Caco-2 (cell line): ENCODE data around the gene USP32. TPM values are rescaled to one million over a fixed set of nuclear protein-coding genes. Genes with fewer than 3 reads are reported as not detected.
"Not testable (repeated sequence)": the region's sequence is repeated elsewhere in the genome, so short reads cannot be mapped to it uniquely, and the experiment has no call there.

ENCODE experiments used
- BruUV-seq: library from RNA; stranded (reverse); fragments of 400-500 nt; replicated peaks from 2 replicates; lab custom pipeline; 2021; lab: Mats Ljungman, UMichigan
- CTCF ChIA-PET: fragments of 300-600 bp; sonication (Branson Sonifier 250); formaldehyde crosslinking; loops from one replicate; lab custom pipeline; 2022; ENCODE audit warnings: antibody characterized with exemption; lab: Charles Lee
- POLR2A ChIA-PET: fragments of 300-600 bp; sonication (Branson Sonifier 250); formaldehyde crosslinking; loops from one replicate; lab custom pipeline; 2022; ENCODE audit warnings: antibody characterized with exemption; lab: Charles Lee
- DNase-seq, 2 experiments: peaks; one replicate each; pipeline versions ENCODE4 v3.0.0 to v3.0.0-alpha.2; 2020 to 2022
- H3K27me3 ChIP-seq: replicated peaks from 2 replicates; pipeline ENCODE4 v1.6.0; 2011; ENCODE audit warnings: low read length; ENCODE audit not compliant: control insufficient read depth, insufficient read depth
- H3K36me3 ChIP-seq: 2 replicates; pipeline ENCODE4 v1.5.1; 2011; ENCODE audit warnings: low read length; ENCODE audit not compliant: control insufficient read depth, insufficient read depth
- H3K4me1 ChIP-seq: fragments of 250-450 bp; sonication (Bioruptor Pico); 2 replicates; pipeline ENCODE4 v1.5.1; 2020; ENCODE audit warnings: mild to moderate bottlenecking
- H3K4me3 ChIP-seq: 2 replicates; pipeline ENCODE4 v1.5.1; 2011; ENCODE audit warnings: low read depth, mild to moderate bottlenecking, control low read depth, low read length
- H3K9me3 ChIP-seq: fragments of 250-450 bp; sonication (Bioruptor Pico); 2 replicates; pipeline ENCODE4 v1.5.1; 2020; ENCODE audit warnings: mild to moderate bottlenecking, moderate library complexity
- H3K27ac Mint-ChIP-seq: one replicate; pipeline ENCODE4 v1.8.0; 2022; ENCODE audit warnings: mixed read lengths; ENCODE audit not compliant: unreplicated experiment
- H3K27me3 Mint-ChIP-seq: one replicate; pipeline ENCODE4 v1.8.0; 2022; ENCODE audit warnings: mixed read lengths; ENCODE audit not compliant: insufficient read depth, unreplicated experiment
- H3K36me3 Mint-ChIP-seq: one replicate; pipeline ENCODE4 v1.8.0; 2022; ENCODE audit warnings: mild to moderate bottlenecking, mixed read lengths; ENCODE audit not compliant: insufficient read depth, unreplicated experiment
- H3K4me1 Mint-ChIP-seq: one replicate; pipeline ENCODE4 v1.8.0; 2022; ENCODE audit warnings: low read depth, mixed read lengths; ENCODE audit not compliant: unreplicated experiment
- H3K4me3 Mint-ChIP-seq: one replicate; pipeline ENCODE4 v1.8.0; 2022; ENCODE audit warnings: mild to moderate bottlenecking, moderate library complexity, mixed read lengths; ENCODE audit not compliant: unreplicated experiment
- H3K9me3 Mint-ChIP-seq: one replicate; pipeline ENCODE4 v1.8.0; 2022; ENCODE audit warnings: mixed read lengths; ENCODE audit not compliant: unreplicated experiment
- CTCF ChIP-seq, 2 experiments: fragments of 200-600 bp in 1 of 2; IDR thresholded peaks; 1 replicate in 1 of 2; 2 replicates in 1 of 2; pipeline versions ENCODE4 v1.5.1 to v1.8.0; 2011 to 2022; ENCODE audit warnings: antibody characterized with exemption in 1 of 2, control low read depth in 1 of 2, inconsistent platforms in 1 of 2, low read depth in 1 of 2, low read length in 1 of 2, mild to moderate bottlenecking in 1 of 2, moderate library complexity in 1 of 2; ENCODE audit not compliant: insufficient read depth in 1 of 2, severe bottlenecking in 1 of 2, unreplicated experiment in 1 of 2
- intact Hi-C: fragments of 100-400 bp; cut with micrococcal nuclease; formaldehyde crosslinking; loops from one replicate; pipeline ENCODE4 v1.10.0; 2022; ENCODE audit not compliant: unreplicated experiment
- total RNA-seq: library from RNA; stranded (reverse); gene quantifications from 2 replicates; pipeline ENCODE4 v1.2.3, GENCODE V29; 2022

Gene USP32
- total RNA-seq, 1 experiment from 2014 or later = 53.3 TPM

- Mint-ChIP-seq H3K4me3 (no peak overlapping the region), H3K9me3 (no peaks in the 10 kb centered on the region), H3K27ac (no peak overlapping the region), H3K4me1 (peaks cover 26% of the 10 kb centered on the region), H3K36me3 (peaks cover 4% of the 10 kb centered on the region), H3K27me3 (no peaks in the 10 kb centered on the region)
- intact Hi-C loops = no loop called here
- Histone ChIP-seq H3K4me3 (no peak overlapping the region), H3K4me1 (peaks cover 11% of the 10 kb centered on the region), H3K9me3 (no peaks in the 10 kb centered on the region), H3K27me3 (no peaks in the 10 kb centered on the region), H3K36me3 (no peaks in the 10 kb centered on the region)
- CTCF ChIA-PET = interaction anchor here (0.9 kb wide), 1 partner anchor 9 kb away, joined by 10 read pairs; the partner anchor contains the start of gene USP32
- no peak for DNase-seq
- POLR2A ChIA-PET = no interaction called here
- no TSS peak for BruUV-seq
- TF ChIP-seq CTCF (IDR thresholded peaks at IDR 0.05; ENCODE audit: insufficient read depth in 1 of 2, low read depth in 1 of 2, low read length in 1 of 2, severe bottlenecking in 1 of 2, unreplicated experiment in 1 of 2) = no peak
Measured at GRCh38 chr17:60383379-60383778, 8.6 kb downstream of the USP32 start.

GRCh38 chr17:60381958-60382357 lies 10.0 kb downstream of the USP32 start:
- DNase-seq = no peak
- H3K4me1 ChIP-seq = peaks cover 11% of the 10 kb centered on the region
- Mint-ChIP-seq H3K4me1 (peaks cover 26% of the 10 kb centered on the region), H3K27me3 (no peaks in the 10 kb centered on the region), H3K27ac (no peak overlapping the region), H3K4me3 (no peak overlapping the region), H3K9me3 (no peaks in the 10 kb centered on the region), H3K36me3 (peaks cover 4% of the 10 kb centered on the region)
- no peak for TF ChIP-seq CTCF (IDR thresholded peaks at IDR 0.05; ENCODE audit: insufficient read depth in 1 of 2, low read depth in 1 of 2, low read length in 1 of 2, severe bottlenecking in 1 of 2, unreplicated experiment in 1 of 2)
- H3K4me3 ChIP-seq = no peak overlapping the region
- BruUV-seq = no TSS peak
- intact Hi-C loops = no loop called here
- ChIA-PET CTCF (no interaction called here), POLR2A (no interaction called here)
- H3K27me3 ChIP-seq = no peaks in the 10 kb centered on the region
- H3K36me3 ChIP-seq = no peaks in the 10 kb centered on the region
- H3K9me3 ChIP-seq = no peaks in the 10 kb centered on the region

- H3K4me1 ChIP-seq = peaks cover 11% of the 10 kb centered on the region; the same call in 1 of the 2 replicates
- BruUV-seq, DNase-seq, POLR2A ChIA-PET, H3K36me3 ChIP-seq, H3K9me3 Mint-ChIP-seq, H3K4me3 ChIP-seq, H3K9me3 ChIP-seq, H3K36me3 Mint-ChIP-seq, H3K27ac Mint-ChIP-seq, CTCF ChIA-PET, H3K27me3 Mint-ChIP-seq, H3K27me3 ChIP-seq, H3K4me3 Mint-ChIP-seq, intact Hi-C loops: not testable (repeated sequence)
- peaks cover 12% of the 10 kb centered on the region for H3K4me1 Mint-ChIP-seq
Measured at GRCh38 chr17:60379461-60379860, 12.5 kb downstream of the USP32 start.

- H3K9me3 ChIP-seq, H3K4me1 Mint-ChIP-seq, H3K4me3 ChIP-seq, CTCF ChIA-PET, H3K27ac Mint-ChIP-seq, DNase-seq, H3K9me3 Mint-ChIP-seq, H3K27me3 ChIP-seq, H3K4me3 Mint-ChIP-seq, POLR2A ChIA-PET, H3K36me3 Mint-ChIP-seq, H3K4me1 ChIP-seq, BruUV-seq, intact Hi-C loops, H3K27me3 Mint-ChIP-seq, H3K36me3 ChIP-seq: not testable (repeated sequence)
Measured at GRCh38 chr17:60378187-60378586, 13.7 kb downstream of the USP32 start.
